GM23338 (cell line): ENCODE results near the gene GALNT13.

ENCODE experiments used
- CREB1 ChIP-seq: fragments of 250-450 bp; sonication (Bioruptor Pico); IDR thresholded peaks from 2 replicates; pipeline ENCODE4 v1.5.0; 2020; ENCODE audit warnings: low read depth, mild to moderate bottlenecking, moderate library complexity
- EZH2 ChIP-seq: fragments of 200-600 bp; sonication (generic); IDR thresholded peaks from one replicate; pipeline ENCODE4 v1.8.0; 2017; ENCODE audit warnings: antibody characterized with exemption, mild to moderate bottlenecking, low read depth; ENCODE audit not compliant: unreplicated experiment
- EZH2phosphoT487 ChIP-seq: fragments of 200-600 bp; sonication (generic); IDR thresholded peaks from one replicate; pipeline ENCODE4 v1.8.1; 2018; ENCODE audit warnings: antibody characterized with exemption; ENCODE audit not compliant: unreplicated experiment
- POLR2AphosphoS5 ChIP-seq: IDR thresholded peaks from 2 replicates; pipeline ENCODE4 v1.6.1; 2016; ENCODE audit warnings: antibody characterized with exemption, low read depth
- TF ChIP-seq, protein P1 (sequence below), 2 experiments: fragments of 200-600 bp in 1 of 2; sonication (generic) in 1 of 2; conservative IDR thresholded peaks; 2 replicates each; pipeline versions ENCODE4 v1.5.1 to v1.6.1; 2016 to 2017; ENCODE audit warnings: antibody characterized with exemption in 2 of 2, low read depth in 2 of 2, mild to moderate bottlenecking in 2 of 2, moderate library complexity in 1 of 2

DNA sequence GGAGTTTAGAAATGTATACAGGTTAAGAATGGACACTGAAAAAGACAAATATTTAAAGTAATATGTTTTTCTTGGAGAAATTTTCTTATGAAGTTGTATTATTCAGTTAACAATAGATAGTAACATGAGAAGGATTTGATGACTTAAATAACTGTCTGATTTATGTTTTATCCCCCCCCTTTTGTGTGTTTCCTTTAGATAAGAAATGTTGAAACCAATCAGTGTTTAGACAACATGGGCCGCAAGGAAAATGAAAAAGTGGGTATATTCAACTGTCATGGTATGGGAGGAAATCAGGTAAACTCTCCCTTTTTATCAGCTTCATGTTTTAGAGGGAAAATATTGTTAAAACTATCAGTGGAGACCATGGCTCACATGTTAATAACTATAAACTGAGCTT lies 537.1 kb downstream of the GALNT13 start:
- TF ChIP-seq, protein P1, sequence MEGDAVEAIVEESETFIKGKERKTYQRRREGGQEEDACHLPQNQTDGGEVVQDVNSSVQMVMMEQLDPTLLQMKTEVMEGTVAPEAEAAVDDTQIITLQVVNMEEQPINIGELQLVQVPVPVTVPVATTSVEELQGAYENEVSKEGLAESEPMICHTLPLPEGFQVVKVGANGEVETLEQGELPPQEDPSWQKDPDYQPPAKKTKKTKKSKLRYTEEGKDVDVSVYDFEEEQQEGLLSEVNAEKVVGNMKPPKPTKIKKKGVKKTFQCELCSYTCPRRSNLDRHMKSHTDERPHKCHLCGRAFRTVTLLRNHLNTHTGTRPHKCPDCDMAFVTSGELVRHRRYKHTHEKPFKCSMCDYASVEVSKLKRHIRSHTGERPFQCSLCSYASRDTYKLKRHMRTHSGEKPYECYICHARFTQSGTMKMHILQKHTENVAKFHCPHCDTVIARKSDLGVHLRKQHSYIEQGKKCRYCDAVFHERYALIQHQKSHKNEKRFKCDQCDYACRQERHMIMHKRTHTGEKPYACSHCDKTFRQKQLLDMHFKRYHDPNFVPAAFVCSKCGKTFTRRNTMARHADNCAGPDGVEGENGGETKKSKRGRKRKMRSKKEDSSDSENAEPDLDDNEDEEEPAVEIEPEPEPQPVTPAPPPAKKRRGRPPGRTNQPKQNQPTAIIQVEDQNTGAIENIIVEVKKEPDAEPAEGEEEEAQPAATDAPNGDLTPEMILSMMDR (conservative IDR thresholded peaks at IDR 0.05; ENCODE audit: low read depth in 2 of 2): no peak
- TF ChIP-seq EZH2 (no peak), POLR2AphosphoS5 (no peak), EZH2phosphoT487 (no peak), CREB1 (no peak)
